Stimulated activated CD4-positive, alpha-beta T cell treated with anti-CD3 and anti-CD28 coated beads, Interleukin-1b, Interleukin-23, amount 100 ng/mL, for 1 hour (primary cell): ENCODE results near the gene RAB11A.
A peak's percentile ranks its signal among the peaks of the same experiment; 100 is the strongest.
"Not testable (repeated sequence)": the region's sequence is repeated elsewhere in the genome, so short reads cannot be mapped to it uniquely, and the experiment has no call there.

Experiments used
- DNase-seq, 2 donors: peaks; one replicate each; pipeline ENCODE4 v3.0.0-alpha.2; 2020; ENCODE audit warnings: low read depth in 2 of 2

The RAB11A gene

DNA sequence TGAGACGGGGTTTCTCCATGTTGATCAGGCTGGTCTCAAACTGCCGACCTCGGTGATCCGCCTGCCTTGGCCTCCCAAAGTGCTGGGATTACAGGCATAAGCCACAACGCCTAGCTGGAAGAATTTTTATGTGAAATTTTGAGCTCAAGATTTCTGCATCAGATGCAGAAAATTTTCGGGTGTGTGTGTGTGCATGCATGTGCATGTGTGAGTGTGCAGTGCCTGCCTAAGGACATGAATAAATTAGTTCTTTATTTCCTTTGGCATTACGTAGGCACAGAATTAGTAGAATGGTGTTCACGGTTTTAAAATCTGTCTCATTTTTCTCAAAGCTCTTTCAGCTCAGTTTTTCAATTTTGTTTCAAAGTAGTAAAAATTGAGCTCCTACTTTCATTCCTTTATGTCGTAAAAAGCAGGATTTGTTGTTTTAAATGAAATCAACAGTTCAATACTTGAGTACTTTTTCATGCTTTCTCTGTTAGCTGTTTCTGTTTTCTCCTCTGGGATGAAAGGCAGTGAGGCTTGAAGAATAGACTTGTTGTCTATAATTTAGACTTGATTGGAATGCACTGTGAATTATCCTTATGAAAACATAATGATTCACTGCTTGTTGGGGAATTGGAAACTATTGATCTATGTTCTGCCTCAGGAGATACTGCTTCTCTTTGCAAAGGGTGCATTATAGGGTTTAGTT lies 23.3 kb upstream of the RAB11A start:
- no peak for DNase-seq

DNA sequence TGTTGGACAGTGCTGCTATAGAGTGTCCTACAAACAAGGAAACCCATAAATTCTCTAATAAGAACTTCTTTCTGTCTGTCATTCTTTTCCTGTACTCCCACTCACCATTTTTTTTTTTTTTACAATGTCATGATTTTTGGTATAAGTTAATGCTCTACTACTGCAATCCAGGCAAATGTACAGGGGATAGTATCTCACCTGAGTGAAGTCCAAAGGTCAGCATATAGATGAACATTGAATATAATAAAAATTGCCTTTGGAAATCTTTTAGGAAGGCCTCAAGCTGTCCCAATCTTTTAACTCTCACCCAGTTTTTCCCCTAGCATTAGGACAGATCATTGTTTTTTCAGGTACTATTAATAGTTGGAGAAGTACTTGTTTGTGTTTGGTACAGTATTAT lies 21.3 kb upstream of the RAB11A start:
- no peak for DNase-seq

DNA sequence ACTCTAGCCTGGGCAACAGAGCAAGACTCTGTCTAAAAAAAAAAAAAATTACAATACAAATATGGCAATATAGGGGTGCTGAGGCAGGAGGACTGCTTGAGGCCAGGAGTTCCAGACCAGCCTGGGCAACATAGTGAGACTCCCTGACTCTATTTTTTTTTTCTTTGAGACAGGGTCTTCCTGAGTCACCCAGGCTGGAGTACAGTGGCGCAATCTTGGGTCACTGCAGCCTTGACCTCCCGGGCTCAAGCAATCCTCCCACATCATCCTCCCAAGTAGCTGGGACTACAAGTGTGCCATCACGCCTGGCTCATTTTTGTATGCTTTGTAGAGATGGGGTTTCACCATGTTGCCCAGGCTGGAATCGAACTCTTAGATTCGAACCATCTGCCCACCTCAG lies 17.3 kb upstream of the RAB11A start:
- no peak for DNase-seq

DNA sequence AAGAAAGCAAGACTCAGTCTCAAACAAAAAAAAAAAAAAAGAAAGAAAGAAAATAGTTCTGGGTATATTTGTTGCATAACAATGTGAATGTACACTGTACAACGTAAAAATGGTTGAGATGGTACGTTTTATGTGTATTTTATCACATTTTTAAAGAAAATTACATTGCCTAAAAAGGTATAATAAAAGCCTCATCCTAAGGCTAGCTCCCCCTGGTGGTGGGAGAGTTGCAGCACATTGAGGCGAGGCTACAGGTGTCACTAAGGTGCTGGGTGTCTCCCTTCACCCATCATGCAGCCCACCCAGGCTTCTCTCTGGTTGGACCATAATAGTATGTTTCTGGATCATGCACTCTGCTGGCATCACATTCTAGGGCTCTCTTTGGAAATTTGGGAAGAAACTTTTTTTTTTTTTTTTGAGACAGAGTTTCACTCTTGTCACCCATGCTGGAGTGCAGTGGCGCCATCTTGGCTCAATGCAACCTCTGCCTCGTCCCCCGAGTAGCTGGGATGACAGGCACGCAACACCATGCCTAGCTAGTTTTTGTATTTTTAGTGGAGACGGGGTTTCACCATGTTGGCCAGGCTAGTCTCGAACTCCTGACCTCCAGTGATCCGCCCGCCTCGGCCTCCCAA lies 12.4 kb upstream of the RAB11A start:
- peak; percentile 63 to 66 for DNase-seq

DNA sequence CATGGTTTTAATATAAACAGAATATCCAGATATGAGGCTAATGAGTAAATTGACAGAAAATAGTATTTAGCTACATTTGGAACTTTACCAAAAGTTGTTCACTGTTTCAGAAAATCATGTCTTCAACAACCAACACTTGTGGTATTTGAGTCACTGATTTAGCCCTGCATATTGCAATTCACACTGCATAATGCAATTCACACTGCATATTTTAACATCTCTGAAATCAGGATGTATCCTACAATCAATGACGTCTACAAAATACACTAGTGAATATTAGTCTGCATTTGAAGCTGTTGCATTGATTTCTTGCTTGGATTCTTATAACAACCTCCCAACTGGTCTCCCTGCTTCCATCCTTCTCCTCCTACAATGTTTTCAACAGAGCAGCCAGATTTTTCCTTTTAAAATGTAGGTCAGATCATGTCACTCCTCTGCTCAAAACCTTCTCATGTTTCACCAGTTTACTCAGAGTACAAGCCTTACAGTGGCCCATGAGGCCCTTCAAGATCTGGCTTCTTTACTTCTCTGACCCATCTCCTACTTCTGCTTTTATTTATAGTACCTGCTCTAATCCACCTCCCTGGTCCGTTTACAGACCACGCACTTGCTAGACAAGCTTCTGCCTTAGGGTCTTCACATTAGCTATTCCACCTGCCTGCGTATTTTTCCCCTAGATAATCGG lies 11.4 kb upstream of the RAB11A start:
- no peak for DNase-seq

DNA sequence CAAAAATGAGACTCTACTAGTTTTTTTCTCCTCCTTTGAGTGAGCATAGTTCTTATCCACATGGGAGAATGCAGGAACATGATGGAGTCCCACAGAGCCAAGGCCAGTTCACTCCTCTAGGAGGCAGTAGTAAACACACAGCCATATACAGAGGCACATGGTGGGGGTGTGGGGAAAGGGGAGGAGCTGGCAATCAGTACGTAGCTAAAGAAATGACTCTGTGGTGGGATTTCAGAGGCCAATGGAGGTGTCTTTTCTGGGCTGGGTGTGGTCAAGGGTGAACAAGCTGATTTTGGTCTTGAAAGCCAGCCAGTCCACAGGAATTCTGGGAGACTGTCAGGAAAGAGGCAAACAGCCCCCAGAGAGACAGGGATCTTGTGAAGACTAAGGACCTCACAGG lies 6.6 kb upstream of the RAB11A start:
- DNase-seq = peak; percentile 16 to 29

DNA sequence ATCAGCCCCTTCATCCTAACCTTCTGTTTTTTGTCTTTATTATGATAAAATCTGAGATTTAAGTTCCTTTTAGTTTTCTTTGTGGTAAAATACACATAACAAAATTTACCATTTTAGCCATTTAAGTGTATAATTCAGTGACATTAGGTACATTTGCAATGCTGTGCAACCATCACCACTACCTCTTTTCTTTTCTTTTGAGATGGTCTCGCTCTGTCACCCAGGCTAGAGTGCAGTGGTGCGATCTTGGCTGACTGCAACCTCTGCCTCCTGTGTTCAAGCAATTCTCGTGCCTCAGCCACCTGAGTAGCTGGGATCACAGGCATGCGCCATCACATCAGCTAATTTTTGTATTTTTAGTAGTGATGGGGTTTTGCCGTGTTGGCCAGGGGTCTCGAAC lies 6.2 kb upstream of the RAB11A start:
- DNase-seq = no peak

DNA sequence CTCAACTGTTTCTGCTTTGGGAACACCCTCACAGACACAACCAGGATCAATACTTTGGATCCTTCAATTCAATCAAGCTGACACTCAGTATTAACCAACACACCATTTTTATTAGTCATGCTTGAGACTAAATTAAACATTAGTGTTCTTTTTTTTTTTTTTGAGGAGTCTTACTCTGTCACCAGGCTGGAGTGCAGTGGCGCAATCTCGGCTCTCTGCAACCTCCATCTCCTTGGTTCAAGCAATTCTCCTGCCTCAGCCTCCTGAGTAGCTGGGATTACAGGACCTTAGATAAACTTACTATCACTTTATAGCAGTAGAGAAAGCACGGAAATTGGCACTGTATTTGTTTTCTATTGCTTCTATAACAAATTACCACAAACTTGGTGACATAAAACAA lies 2.0 kb upstream of the RAB11A start:
- no peak for DNase-seq

DNA sequence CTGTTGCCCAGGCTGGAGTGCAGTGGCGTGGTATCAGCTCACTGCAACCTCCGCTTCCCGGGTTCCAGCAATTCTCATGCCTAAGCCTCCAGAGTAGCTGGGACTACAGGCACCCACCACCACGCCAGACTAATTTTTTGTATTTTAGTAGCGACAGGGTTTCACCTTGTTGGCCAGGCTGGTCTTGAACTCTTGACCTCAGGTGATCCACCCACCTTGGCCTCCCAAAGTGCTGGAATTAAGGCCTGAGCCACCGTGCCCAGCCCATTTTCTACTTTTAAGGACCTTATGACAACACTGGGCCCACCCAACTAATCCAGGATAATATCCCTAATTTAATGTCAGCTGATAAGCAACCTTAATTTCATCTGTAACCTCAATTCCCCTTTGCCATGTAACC lies 1.4 kb upstream of the RAB11A start:
- not testable (repeated sequence) for DNase-seq

DNA sequence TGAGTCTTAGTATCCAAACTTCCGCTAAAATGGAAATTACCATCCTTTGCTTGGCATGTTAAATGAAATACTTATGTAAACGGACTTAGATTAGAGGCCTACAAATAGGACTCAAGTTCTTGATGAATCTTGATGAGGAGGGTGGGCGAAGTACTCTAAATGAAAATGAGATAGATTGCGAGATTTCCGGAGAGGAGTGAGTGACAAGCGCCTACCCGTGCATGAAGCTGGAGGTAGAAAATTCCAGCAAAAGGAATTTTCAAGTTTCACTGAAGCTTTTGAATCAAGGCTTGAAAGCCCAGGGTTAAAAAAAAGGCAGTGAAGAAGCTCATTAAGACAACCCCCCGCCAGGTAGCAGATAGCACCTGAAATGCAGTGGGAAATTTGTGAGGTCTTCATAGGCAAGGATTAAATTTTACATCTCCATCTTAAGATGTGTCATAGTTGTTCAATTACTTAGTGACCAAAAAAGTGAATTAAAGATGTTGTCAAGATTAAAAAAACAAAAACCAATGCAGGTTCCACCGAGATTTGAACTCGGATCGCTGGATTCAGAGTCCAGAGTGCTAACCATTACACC lies 655 bp upstream of the RAB11A start:
- no peak for DNase-seq

DNA sequence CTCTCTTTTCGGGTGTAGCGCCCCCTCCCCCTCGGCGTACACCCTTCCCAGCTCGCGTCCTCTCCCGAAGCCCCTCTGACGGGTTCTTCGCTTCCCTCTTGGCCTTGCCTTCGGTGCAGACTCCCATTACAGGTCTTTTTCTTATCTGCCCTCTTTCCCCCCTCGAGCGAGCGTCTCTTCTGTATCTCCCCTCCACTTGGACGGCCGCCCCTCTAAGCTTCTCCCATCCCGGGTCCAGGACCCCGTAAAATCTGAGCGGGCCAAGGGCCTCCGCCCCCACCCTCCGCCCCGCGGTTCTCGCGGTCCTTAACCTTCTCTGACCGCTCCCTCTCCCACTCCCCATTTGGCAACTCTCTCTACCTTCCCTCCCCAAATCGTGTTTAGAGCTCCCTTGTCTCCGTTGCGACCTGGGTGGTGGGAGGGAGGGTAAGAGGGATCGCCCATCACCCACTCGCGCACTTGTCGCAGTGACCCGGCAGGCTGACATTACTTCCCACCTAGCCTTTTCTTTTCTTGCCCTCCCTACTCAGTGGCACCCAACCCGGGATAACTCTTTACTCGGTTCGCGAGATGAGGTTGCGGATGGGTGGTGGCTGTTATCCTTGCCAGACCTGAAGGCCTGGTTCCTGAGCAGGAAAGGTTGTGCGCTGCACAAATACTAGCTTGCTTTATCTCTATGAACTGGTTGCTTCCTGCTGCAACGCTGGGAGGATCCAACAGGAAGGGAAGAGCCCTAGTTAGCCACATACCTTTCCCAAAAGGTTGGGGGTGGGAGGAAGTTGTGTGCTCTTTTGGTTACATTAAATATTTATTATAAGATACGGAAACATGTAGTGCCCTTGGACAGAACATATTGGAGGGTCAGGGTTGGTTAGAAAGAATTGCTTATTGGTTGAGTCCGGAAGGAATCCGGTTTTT lies 922 bp downstream of the RAB11A start:
- DNase-seq = no peak

DNA sequence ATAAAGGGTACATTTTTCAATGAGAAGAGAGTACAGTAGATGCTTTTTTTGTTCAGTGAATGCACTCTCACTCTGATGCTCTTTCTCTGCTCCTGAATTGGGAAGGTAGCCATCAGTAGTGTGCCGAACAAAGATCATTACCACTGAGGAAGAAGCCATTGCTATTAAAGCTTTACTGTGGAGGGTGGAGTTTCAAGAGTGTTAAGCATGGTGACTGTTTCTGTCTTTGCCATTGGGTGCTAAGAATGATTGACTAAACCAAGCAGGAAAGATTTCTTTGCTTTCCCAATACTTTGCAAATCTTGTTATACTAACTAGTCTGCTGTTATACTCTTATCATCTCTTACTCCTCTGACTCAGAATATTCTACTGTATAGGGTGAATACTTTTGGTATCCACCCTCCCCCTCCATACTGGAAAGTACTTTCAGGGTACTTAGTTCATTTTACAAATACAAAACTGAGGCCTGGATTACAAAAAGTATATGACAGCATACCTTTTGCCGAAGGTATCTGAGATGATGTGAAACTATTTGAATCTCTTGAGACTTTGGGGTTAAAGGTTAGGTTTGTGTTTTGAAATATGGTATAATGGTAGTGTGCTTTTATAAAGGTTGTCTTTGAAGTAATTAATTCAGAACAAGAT lies 1.7 kb downstream of the RAB11A start:
- no peak for DNase-seq

DNA sequence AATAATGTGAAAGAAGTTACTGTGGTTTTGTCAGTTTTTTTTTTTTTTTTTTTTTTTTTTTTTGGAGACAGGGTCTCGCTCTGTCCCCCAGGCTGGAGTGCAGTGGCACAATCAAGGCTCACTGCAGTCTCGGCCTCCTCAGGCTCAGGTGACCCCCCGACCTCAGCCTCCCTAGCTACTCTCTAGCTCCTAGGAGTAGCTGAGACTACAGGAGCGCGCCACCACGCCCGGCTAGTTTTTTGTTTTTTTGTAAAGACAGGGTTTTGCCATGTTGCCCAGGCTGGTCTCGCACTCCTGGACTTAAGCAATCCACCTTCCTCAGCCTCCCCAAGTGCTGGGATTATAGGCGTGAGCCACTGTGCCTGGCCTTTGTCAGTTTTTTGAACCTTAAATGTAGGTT lies 2.6 kb downstream of the RAB11A start:
- not testable (repeated sequence) for DNase-seq

DNA sequence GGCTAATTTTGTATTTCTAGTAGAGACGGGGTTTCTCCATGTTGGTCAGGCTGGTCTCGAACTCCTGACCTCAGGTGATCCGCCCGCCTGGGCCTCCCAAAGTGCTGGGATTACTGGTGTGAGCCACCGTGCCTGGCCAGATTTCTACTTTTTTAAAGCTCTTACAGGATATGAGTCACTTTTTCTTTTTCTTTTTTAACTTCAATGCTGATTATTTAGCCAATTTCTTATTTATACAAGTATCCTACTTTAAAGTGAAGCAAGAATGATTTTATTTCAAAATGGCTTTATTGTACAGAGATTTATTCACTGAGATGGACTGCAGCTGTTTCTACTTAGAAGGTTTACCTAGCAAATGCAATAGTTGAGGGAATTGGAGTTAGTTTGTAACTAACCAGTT lies 3.3 kb downstream of the RAB11A start:
- DNase-seq = not testable (repeated sequence)

DNA sequence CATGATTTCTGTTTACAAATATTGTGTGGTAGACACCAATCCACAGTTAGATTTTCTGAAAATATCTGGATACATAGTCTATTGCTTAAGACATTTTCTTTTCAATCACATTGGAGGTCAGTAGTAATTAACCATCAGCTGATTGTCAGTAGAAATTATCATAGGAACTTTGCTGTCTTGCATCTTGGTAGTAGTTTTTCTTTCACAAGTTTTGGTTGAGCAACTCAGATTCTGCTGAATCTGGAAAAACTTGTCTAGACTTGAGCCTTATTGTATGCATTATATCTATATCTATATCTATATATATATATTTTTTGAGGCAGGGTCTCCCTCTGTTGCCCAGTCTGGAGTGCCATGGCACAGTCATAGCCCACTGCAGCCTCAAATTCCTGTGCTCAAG lies 4.0 kb downstream of the RAB11A start:
- DNase-seq = no peak

DNA sequence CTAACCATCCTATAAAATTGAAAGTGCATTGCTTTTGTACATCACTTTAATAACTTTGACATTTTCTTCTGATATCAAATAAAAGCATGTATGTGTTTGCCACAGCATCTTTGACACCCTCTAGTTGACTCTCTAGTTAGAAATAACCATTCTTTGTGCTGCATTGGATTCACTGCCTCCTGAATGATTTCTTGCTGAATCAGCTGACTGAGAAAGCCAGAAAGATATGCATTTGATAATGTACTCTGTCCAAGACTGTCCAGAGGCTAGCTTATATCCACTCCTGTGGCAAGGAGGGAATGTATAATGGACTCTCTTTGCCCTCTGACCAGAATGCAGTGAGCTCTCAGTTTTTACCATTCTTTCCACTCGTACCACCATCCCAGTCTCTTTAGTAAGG lies 6.2 kb downstream of the RAB11A start:
- no peak for DNase-seq

DNA sequence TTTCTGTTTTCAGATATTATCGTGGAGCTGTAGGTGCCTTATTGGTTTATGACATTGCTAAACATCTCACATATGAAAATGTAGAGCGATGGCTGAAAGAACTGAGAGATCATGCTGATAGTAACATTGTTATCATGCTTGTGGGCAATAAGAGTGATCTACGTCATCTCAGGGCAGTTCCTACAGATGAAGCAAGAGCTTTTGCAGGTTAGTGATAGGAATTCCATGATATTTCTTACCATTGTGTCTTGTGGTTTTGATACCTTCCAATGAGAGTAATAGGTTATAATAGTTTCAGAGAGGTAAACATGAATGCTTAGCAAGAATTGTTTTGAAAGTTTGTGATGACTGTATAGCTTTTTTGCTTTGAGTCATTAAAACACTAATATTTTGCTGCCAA lies 8.5 kb downstream of the RAB11A start:
- DNase-seq = no peak

DNA sequence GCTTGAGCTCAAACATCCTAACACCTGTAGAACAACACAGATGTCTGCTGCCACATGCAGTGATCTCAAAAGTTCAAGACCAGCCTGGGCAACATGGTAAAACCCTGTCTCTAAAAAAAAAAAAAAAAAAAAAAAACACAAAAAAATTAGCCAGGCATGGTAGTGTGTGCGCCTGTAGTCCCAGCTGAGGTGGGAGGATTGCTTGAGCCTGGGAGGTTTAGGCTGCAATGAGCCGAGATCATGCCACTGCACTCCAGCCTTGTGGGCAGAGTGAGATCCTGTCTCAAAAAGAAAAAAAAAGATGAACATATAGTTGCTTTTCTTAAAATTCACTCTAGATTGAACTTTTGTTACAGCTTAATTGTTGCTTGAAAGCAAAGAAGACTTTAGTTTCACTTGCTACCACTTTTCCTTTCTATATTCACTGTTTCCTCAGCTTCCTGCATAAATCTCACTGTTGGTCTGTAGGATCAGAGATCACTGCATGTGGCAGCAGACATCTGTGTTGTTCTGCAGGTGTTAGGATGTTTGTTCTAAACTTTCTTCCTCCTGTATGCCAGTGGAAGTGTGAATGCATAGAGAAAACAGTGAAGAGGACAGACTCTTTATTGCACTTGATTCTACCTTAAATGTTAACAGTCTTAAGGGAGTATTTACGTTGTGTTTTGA lies 12.6 kb downstream of the RAB11A start:
- no peak for DNase-seq

DNA sequence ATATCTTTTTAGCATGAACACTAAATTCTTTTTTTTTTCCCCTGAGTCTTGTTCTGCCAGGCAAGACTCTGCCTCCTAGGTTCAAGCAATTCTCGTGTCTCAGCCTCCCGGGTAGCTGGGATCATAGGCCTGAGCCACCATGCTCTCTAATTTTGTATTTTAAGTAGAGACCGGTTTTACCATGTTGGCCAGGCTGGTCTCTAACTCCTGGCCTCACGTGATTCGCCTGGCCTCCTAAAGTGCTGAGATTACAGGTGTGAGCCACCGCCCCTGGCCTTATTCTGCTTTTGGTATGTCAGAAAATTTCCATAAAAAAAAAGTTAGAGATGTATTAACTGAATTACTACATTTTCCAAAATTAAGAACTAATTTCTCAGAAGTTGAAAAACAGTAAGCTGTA lies 14.3 kb downstream of the RAB11A start:
- DNase-seq = no peak

DNA sequence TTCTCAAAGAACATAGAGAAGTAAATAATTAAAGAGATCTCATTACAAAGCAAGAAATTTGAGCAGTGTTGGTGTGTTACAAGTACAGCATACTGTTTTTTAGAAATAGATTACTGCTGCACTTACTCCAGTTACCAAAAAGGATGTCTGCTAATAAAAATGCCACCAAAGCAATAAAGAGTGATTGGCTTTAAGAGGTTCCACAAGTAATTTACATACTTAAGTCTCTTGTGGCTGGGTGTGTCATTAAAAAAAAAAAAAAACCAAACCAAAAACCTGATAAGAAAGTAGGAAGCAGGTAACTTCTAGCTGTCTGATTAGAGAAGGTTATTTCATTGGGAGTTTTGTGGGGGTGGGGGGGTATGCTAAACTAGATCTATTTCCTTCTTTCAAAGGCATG lies 15.2 kb downstream of the RAB11A start:
- DNase-seq = no peak
